ENCODE results near the gene PEA15. TPM values are rescaled to one million over a fixed set of nuclear protein-coding genes. Genes with fewer than 3 reads are reported as not detected.

Gene PEA15
- total RNA-seq, 2 experiments from 2014 or later: 22.3 to 30.5 TPM

- POLR2A ChIA-PET: interaction anchor here (0.6 to 0.9 kb wide), 3 partner anchors 14 to 22 kb away, joined by 4 to 7 read pairs (median 5); no protein-coding TSS in a partner anchor
- no peaks in the 10 kb centered on the region for H3K9me2 ChIP-seq (ENCODE audit: insufficient read depth, low read length)
- no peak overlapping the region for H3K4me2 ChIP-seq (ENCODE audit: low read length)
- BruUV-seq (replicated peaks): no TSS peak
- no peaks in the 10 kb centered on the region for H3K9me3 ChIP-seq (ENCODE audit: low read length)
- H3K36me3 ChIP-seq (ENCODE audit: insufficient read depth, low read length): peaks cover 99% of the 10 kb centered on the region
- CTCF ChIA-PET (ENCODE audit: unreplicated experiment): no interaction called here
- TF ChIP-seq CTCF (conservative IDR thresholded peaks at IDR 0.05; ENCODE audit: low read length): no peak
- no peak for TF ChIP-seq EZH2phosphoT487 (IDR thresholded peaks at IDR 0.05; ENCODE audit: borderline replicate concordance, low read depth, low read length)
- no peaks in the 10 kb centered on the region for H3K4me1 ChIP-seq (ENCODE audit: insufficient read depth, low read length, poor library complexity, severe bottlenecking)
- no peak overlapping the region for H3K4me3 ChIP-seq (ENCODE audit: low read depth, low read length, poor library complexity, severe bottlenecking)
- H3K27ac ChIP-seq (ENCODE audit: low read depth, low read length, poor library complexity, severe bottlenecking): no peak overlapping the region
- no peaks in the 10 kb centered on the region for H3K79me2 ChIP-seq (ENCODE audit: insufficient read depth, low read depth, low read length)
- H4K20me1 ChIP-seq (ENCODE audit: insufficient read depth, low read length): no peaks in the 10 kb centered on the region
- no peak overlapping the region for H2AFZ ChIP-seq (ENCODE audit: low read length)
- DNase-seq (ENCODE audit: low spot score): no peak
- intact Hi-C loops (cut with micrococcal nuclease; ENCODE audit: unreplicated experiment): no loop called here
Observed at GRCh38 chr1:160225345-160225744, 20.2 kb downstream of the PEA15 start.

GRCh38 chr1:160226623-160227022 lies 21.4 kb downstream of the PEA15 start:
- H3K4me1 ChIP-seq (ENCODE audit: insufficient read depth, low read length, poor library complexity, severe bottlenecking): no peaks in the 10 kb centered on the region
- no peak overlapping the region for H3K4me2 ChIP-seq (ENCODE audit: low read length)
- H3K9me2 ChIP-seq (ENCODE audit: insufficient read depth, low read length): no peaks in the 10 kb centered on the region
- TF ChIP-seq EZH2phosphoT487 (IDR thresholded peaks at IDR 0.05; ENCODE audit: borderline replicate concordance, low read depth, low read length) (no peak), CTCF (conservative IDR thresholded peaks at IDR 0.05; ENCODE audit: low read length) (no peak)
- intact Hi-C loops (cut with micrococcal nuclease; ENCODE audit: unreplicated experiment): no loop called here
- ChIA-PET CTCF (ENCODE audit: unreplicated experiment) (interaction anchor here (0.8 kb wide), 1 partner anchor 12 kb away, joined by 3 read pairs; no protein-coding TSS in a partner anchor), POLR2A (interaction anchor here (1.4 kb wide), 1 partner anchor 8 kb away, joined by 4 read pairs; no protein-coding TSS in a partner anchor)
- H4K20me1 ChIP-seq (ENCODE audit: insufficient read depth, low read length): no peaks in the 10 kb centered on the region
- no peaks in the 10 kb centered on the region for H3K79me2 ChIP-seq (ENCODE audit: insufficient read depth, low read depth, low read length)
- no peak overlapping the region for H3K27ac ChIP-seq (ENCODE audit: low read depth, low read length, poor library complexity, severe bottlenecking)
- H3K36me3 ChIP-seq (ENCODE audit: insufficient read depth, low read length): peaks cover 99% of the 10 kb centered on the region
- DNase-seq (ENCODE audit: low spot score): no peak
- H3K4me3 ChIP-seq (ENCODE audit: low read depth, low read length, poor library complexity, severe bottlenecking): no peak overlapping the region
- no TSS peak for BruUV-seq (replicated peaks)
- no peak overlapping the region for H2AFZ ChIP-seq (ENCODE audit: low read length)
- H3K9me3 ChIP-seq (ENCODE audit: low read length): no peaks in the 10 kb centered on the region

GRCh38 chr1:160227034-160227433 lies 21.9 kb downstream of the PEA15 start:
- H2AFZ ChIP-seq (ENCODE audit: low read length): no peak overlapping the region
- H3K79me2 ChIP-seq (ENCODE audit: insufficient read depth, low read depth, low read length): no peaks in the 10 kb centered on the region
- H4K20me1 ChIP-seq (ENCODE audit: insufficient read depth, low read length): no peaks in the 10 kb centered on the region
- H3K4me2 ChIP-seq (ENCODE audit: low read length): no peak overlapping the region
- no peak overlapping the region for H3K27ac ChIP-seq (ENCODE audit: low read depth, low read length, poor library complexity, severe bottlenecking)
- peaks cover 99% of the 10 kb centered on the region for H3K36me3 ChIP-seq (ENCODE audit: insufficient read depth, low read length)
- H3K4me1 ChIP-seq (ENCODE audit: insufficient read depth, low read length, poor library complexity, severe bottlenecking): no peaks in the 10 kb centered on the region
- no peaks in the 10 kb centered on the region for H3K9me2 ChIP-seq (ENCODE audit: insufficient read depth, low read length)
- no peak overlapping the region for H3K4me3 ChIP-seq (ENCODE audit: low read depth, low read length, poor library complexity, severe bottlenecking)
- no peaks in the 10 kb centered on the region for H3K9me3 ChIP-seq (ENCODE audit: low read length)
- BruUV-seq (replicated peaks): no TSS peak
- POLR2A ChIA-PET: interaction anchor here (1.0 to 1.4 kb wide), 2 partner anchors 9 to 14 kb away, joined by 3 to 4 read pairs; no protein-coding TSS in a partner anchor
- intact Hi-C loops (cut with micrococcal nuclease; ENCODE audit: unreplicated experiment): no loop called here
- no peak for TF ChIP-seq EZH2phosphoT487 (IDR thresholded peaks at IDR 0.05; ENCODE audit: borderline replicate concordance, low read depth, low read length)
- TF ChIP-seq CTCF (conservative IDR thresholded peaks at IDR 0.05; ENCODE audit: low read length): no peak
- CTCF ChIA-PET (ENCODE audit: unreplicated experiment): interaction anchor here (0.8 kb wide), 1 partner anchor 12 kb away, joined by 3 read pairs; no protein-coding TSS in a partner anchor
- DNase-seq (ENCODE audit: low spot score): no peak
